ENCODE measurements around the gene HERPUD1. TPM values are rescaled to one million over a fixed set of nuclear protein-coding genes. Genes with fewer than 3 reads are reported as not detected.

Gene HERPUD1
- polyA plus RNA-seq, 1 of the 3 experiments (the other 2 are of a cell fraction), result 46.3 TPM

DNA sequence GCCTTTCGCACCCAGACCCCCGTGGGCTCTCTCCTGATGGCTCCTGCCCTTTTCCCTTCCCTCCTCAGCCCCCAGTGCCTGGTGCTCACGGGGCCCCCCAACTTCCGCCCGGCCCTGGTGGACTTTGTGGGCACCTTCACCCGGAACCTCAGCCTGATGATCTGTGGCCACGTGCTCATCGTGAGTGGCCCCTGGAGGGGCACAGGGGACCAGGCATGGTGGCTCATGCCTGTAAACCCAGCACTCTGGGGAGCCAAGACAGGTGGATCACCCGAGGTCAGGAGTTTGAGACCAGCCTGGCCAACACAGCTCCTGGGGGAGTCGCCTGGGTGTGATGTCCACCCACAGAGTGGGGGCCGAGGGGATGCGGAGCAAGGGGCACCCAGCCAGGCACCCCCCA lies 45.6 kb upstream of the HERPUD1 start (continued):
- TF ChIP-seq EP300 (IDR thresholded peaks at IDR 0.05; ENCODE audit: borderline replicate concordance in 1 of 2, low read depth in 1 of 2, low read length in 1 of 2), result no peak

GRCh38 chr16:56886826-56887225 lies 45.1 kb upstream of the HERPUD1 start:
- Histone ChIP-seq H3K4me2 (no peak overlapping the region), H3K27me3 (ENCODE audit: insufficient read depth) (no peaks in the 10 kb centered on the region), H2AFZ (ENCODE audit: low read depth) (no peak overlapping the region), H3K4me3 (ENCODE audit: low read depth in 2 of 2, low read length in 1 of 2) (no peak overlapping the region), H3K79me2 (ENCODE audit: insufficient read depth) (no peaks in the 10 kb centered on the region), H4K20me1 (ENCODE audit: insufficient read depth) (no peaks in the 10 kb centered on the region), H3K9me3 (no peaks in the 10 kb centered on the region), H3K36me3 (replicated peaks in 1 of 2; ENCODE audit: control insufficient read depth in 1 of 2, insufficient read depth in 2 of 2, low read length in 1 of 2) (no peaks in the 10 kb centered on the region), H3K27ac (ENCODE audit: low read depth in 2 of 2, low read length in 1 of 2) (no peak overlapping the region), H3K9ac (no peak overlapping the region), H3K4me1 (ENCODE audit: control insufficient read depth in 1 of 2, insufficient read depth in 2 of 2, low read depth in 1 of 2, low read length in 1 of 2) (no peaks in the 10 kb centered on the region), H3K9me2 (no peaks in the 10 kb centered on the region), H3F3A (replicated peaks; ENCODE audit: insufficient read depth) (no peaks in the 10 kb centered on the region)
- no peak for DNase-seq
- no peak for TF ChIP-seq TAF1 (IDR thresholded peaks at IDR 0.05; ENCODE audit: borderline replicate concordance, low read depth, low read length)
- 78% methylated on average over 7 of the region's 9 CpGs for WGBS (ENCODE audit: low lambda C conversion rate)
- ChIA-PET CTCF (no interaction called here), POLR2A (no interaction called here)

DNA sequence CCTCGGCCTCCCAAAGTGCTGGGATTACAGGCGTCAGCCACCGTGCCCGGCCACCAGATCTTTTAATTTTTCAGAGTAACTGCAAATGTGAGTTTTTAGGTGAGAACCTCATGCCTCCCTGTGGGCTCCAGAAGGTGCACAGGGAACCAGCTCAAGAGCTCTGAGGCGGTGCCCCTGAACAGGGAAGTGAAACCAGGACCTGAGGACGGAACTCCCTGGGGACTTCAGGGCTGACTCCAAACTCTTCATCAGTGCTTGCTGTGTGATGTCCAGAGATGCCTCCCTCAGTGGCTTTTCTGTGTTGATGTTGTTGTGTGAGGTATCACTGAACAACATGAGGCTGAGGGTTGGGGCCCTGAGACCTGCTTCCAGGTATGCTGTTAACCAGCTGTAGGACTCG lies 43.1 kb upstream of the HERPUD1 start:
- Histone ChIP-seq H3K9ac (no peak overlapping the region), H3K9me3 (no peaks in the 10 kb centered on the region), H3F3A (replicated peaks; ENCODE audit: insufficient read depth) (no peaks in the 10 kb centered on the region), H3K36me3 (replicated peaks in 1 of 2; ENCODE audit: control insufficient read depth in 1 of 2, insufficient read depth in 2 of 2, low read length in 1 of 2) (no peaks in the 10 kb centered on the region), H3K79me2 (ENCODE audit: insufficient read depth) (no peaks in the 10 kb centered on the region), H3K4me3 (ENCODE audit: low read depth in 2 of 2, low read length in 1 of 2) (no peak overlapping the region), H3K4me2 (no peak overlapping the region), H3K27ac (ENCODE audit: low read depth in 2 of 2, low read length in 1 of 2) (no peak overlapping the region), H2AFZ (ENCODE audit: low read depth) (no peak overlapping the region), H3K9me2 (no peaks in the 10 kb centered on the region), H3K4me1 (ENCODE audit: control insufficient read depth in 1 of 2, insufficient read depth in 2 of 2, low read depth in 1 of 2, low read length in 1 of 2) (no peaks in the 10 kb centered on the region), H3K27me3 (ENCODE audit: insufficient read depth) (no peaks in the 10 kb centered on the region), H4K20me1 (ENCODE audit: insufficient read depth) (no peaks in the 10 kb centered on the region)
- ChIA-PET CTCF (interaction anchor here (1.5 kb wide), 1 partner anchor 14 kb away, joined by 4 read pairs; no protein-coding TSS in a partner anchor), POLR2A (no interaction called here)
- TF ChIP-seq FOSL2 (IDR thresholded peaks at IDR 0.05; ENCODE audit: borderline replicate concordance, low read depth) (no peak), EP300 (IDR thresholded peaks at IDR 0.05; ENCODE audit: borderline replicate concordance in 1 of 2, low read depth in 1 of 2, low read length in 1 of 2) (no peak), RXRA (IDR thresholded peaks at IDR 0.05; ENCODE audit: borderline replicate concordance, low read depth) (no peak), SIN3A (IDR thresholded peaks at IDR 0.05; ENCODE audit: borderline replicate concordance, low read depth, low read length) (no peak), CHD2 (IDR thresholded peaks at IDR 0.05; ENCODE audit: low read length, partially characterized antibody) (no peak), EZH2phosphoT487 (IDR thresholded peaks at IDR 0.05; ENCODE audit: borderline replicate concordance, low read depth) (no peak), CTCF (IDR thresholded peaks at IDR 0.05) (no peak), TEAD4 (IDR thresholded peaks at IDR 0.05; ENCODE audit: borderline replicate concordance, insufficient read depth) (no peak), GABPA (IDR thresholded peaks at IDR 0.05; ENCODE audit: low read depth) (no peak), FOXJ3 (CRISPR knock-in tag; IDR thresholded peaks at IDR 0.05) (no peak), TCF12 (IDR thresholded peaks at IDR 0.05) (no peak), ZBTB33 (IDR thresholded peaks at IDR 0.05; ENCODE audit: borderline replicate concordance, low read depth) (no peak)
- TF ChIP-seq, protein P1, sequence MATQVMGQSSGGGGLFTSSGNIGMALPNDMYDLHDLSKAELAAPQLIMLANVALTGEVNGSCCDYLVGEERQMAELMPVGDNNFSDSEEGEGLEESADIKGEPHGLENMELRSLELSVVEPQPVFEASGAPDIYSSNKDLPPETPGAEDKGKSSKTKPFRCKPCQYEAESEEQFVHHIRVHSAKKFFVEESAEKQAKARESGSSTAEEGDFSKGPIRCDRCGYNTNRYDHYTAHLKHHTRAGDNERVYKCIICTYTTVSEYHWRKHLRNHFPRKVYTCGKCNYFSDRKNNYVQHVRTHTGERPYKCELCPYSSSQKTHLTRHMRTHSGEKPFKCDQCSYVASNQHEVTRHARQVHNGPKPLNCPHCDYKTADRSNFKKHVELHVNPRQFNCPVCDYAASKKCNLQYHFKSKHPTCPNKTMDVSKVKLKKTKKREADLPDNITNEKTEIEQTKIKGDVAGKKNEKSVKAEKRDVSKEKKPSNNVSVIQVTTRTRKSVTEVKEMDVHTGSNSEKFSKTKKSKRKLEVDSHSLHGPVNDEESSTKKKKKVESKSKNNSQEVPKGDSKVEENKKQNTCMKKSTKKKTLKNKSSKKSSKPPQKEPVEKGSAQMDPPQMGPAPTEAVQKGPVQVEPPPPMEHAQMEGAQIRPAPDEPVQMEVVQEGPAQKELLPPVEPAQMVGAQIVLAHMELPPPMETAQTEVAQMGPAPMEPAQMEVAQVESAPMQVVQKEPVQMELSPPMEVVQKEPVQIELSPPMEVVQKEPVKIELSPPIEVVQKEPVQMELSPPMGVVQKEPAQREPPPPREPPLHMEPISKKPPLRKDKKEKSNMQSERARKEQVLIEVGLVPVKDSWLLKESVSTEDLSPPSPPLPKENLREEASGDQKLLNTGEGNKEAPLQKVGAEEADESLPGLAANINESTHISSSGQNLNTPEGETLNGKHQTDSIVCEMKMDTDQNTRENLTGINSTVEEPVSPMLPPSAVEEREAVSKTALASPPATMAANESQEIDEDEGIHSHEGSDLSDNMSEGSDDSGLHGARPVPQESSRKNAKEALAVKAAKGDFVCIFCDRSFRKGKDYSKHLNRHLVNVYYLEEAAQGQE (IDR thresholded peaks at IDR 0.05; ENCODE audit: low read depth, low read length), result no peak
- TF ChIP-seq, protein P2, sequence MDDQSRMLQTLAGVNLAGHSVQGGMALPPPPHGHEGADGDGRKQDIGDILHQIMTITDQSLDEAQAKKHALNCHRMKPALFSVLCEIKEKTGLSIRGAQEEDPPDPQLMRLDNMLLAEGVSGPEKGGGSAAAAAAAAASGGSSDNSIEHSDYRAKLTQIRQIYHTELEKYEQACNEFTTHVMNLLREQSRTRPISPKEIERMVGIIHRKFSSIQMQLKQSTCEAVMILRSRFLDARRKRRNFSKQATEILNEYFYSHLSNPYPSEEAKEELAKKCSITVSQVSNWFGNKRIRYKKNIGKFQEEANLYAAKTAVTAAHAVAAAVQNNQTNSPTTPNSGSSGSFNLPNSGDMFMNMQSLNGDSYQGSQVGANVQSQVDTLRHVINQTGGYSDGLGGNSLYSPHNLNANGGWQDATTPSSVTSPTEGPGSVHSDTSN (IDR thresholded peaks at IDR 0.05), result no peak
- TF ChIP-seq, protein P3, sequence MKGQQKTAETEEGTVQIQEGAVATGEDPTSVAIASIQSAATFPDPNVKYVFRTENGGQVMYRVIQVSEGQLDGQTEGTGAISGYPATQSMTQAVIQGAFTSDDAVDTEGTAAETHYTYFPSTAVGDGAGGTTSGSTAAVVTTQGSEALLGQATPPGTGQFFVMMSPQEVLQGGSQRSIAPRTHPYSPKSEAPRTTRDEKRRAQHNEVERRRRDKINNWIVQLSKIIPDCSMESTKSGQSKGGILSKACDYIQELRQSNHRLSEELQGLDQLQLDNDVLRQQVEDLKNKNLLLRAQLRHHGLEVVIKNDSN (IDR thresholded peaks at IDR 0.05; ENCODE audit: borderline replicate concordance, low read depth), result no peak
- no peak for DNase-seq
- WGBS (ENCODE audit: low lambda C conversion rate), result 90% methylated on average over 6 of the region's 7 CpGs

Measured in SK-N-SH (cell line).